ENCODE data around the gene SDCBP2.

The SDCBP2 gene

GRCh38 chr20:1320902-1321653, 7.9 kb downstream of the SDCBP2 start:
- DNase-seq: no peak
- in situ Hi-C loops (cut with HindIII; ENCODE audit: low pct_ligation_motif_present, low pct_unique_long_range_greater_than_20kb, low sequenced_read_pairs): loop anchor here (25.0 kb wide), 1 partner anchor 116 kb away; no protein-coding TSS in a partner anchor

- no peak for DNase-seq
These were observed 8.9 kb downstream of the SDCBP2 start for GRCh38 chr20:1320016-1320415.

GRCh38 chr20:1319462-1319861, 9.5 kb downstream of the SDCBP2 start:
- no peak for DNase-seq
- in situ Hi-C loops (cut with HindIII; ENCODE audit: low pct_ligation_motif_present, low pct_unique_long_range_greater_than_20kb, low sequenced_read_pairs): loop anchor here (25.0 kb wide), 1 partner anchor 118 kb away; no protein-coding TSS in a partner anchor

More at GRCh38 chr20:1320016-1320415, 8.9 kb downstream of the SDCBP2 start:
- in situ Hi-C loops (cut with HindIII; ENCODE audit: low pct_ligation_motif_present, low pct_unique_long_range_greater_than_20kb, low sequenced_read_pairs): loop anchor here (25.0 kb wide), 1 partner anchor 117 kb away; no protein-coding TSS in a partner anchor

- no peak for DNase-seq
- in situ Hi-C loops (cut with HindIII; ENCODE audit: low pct_ligation_motif_present, low pct_unique_long_range_greater_than_20kb, low sequenced_read_pairs): loop anchor here (25.0 kb wide), 1 partner anchor 118 kb away; no protein-coding TSS in a partner anchor
These were observed 9.9 kb downstream of the SDCBP2 start for GRCh38 chr20:1319051-1319450.

GRCh38 chr20:1317545-1318255, 11.2 kb downstream of the SDCBP2 start:
- no peak for DNase-seq
- in situ Hi-C loops (cut with HindIII; ENCODE audit: low pct_ligation_motif_present, low pct_unique_long_range_greater_than_20kb, low sequenced_read_pairs): loop anchor here (25.0 kb wide), 1 partner anchor 120 kb away; no protein-coding TSS in a partner anchor

- in situ Hi-C loops (cut with HindIII; ENCODE audit: low pct_ligation_motif_present, low pct_unique_long_range_greater_than_20kb, low sequenced_read_pairs): loop anchor here (25.0 kb wide), 1 partner anchor 121 kb away; no protein-coding TSS in a partner anchor
- no peak for DNase-seq
These were observed 13.1 kb downstream of the SDCBP2 start for GRCh38 chr20:1315804-1316203.

GRCh38 chr20:1313236-1313964, 15.5 kb downstream of the SDCBP2 start:
- peak; percentile 59 for DNase-seq

GRCh38 chr20:1312904-1313235, 16.1 kb downstream of the SDCBP2 start:
- DNase-seq: no peak
- in situ Hi-C loops (cut with HindIII; ENCODE audit: low pct_ligation_motif_present, low pct_unique_long_range_greater_than_20kb, low sequenced_read_pairs): loop anchor here (25.0 kb wide), 1 partner anchor 124 kb away; no protein-coding TSS in a partner anchor

More at GRCh38 chr20:1313236-1313964, 15.5 kb downstream of the SDCBP2 start:
- in situ Hi-C loops (cut with HindIII; ENCODE audit: low pct_ligation_motif_present, low pct_unique_long_range_greater_than_20kb, low sequenced_read_pairs): loop anchor here (25.0 kb wide), 1 partner anchor 124 kb away; no protein-coding TSS in a partner anchor

GRCh38 chr20:1312308-1312707, 16.6 kb downstream of the SDCBP2 start:
- in situ Hi-C loops (cut with HindIII; ENCODE audit: low pct_ligation_motif_present, low pct_unique_long_range_greater_than_20kb, low sequenced_read_pairs): loop anchor here (25.0 kb wide), 1 partner anchor 125 kb away; no protein-coding TSS in a partner anchor
- no peak for DNase-seq

GRCh38 chr20:1310506-1311190, 18.3 kb downstream of the SDCBP2 start:
- in situ Hi-C loops (cut with HindIII; ENCODE audit: low pct_ligation_motif_present, low pct_unique_long_range_greater_than_20kb, low sequenced_read_pairs): loop anchor here (25.0 kb wide), 1 partner anchor 127 kb away; no protein-coding TSS in a partner anchor

GRCh38 chr20:1310071-1310470, 18.9 kb downstream of the SDCBP2 start:
- in situ Hi-C loops (cut with HindIII; ENCODE audit: low pct_ligation_motif_present, low pct_unique_long_range_greater_than_20kb, low sequenced_read_pairs): loop anchor here (25.0 kb wide), 1 partner anchor 127 kb away; no protein-coding TSS in a partner anchor
- no peak for DNase-seq

More at GRCh38 chr20:1310506-1311190, 18.3 kb downstream of the SDCBP2 start:
- DNase-seq: no peak

- in situ Hi-C loops (cut with HindIII; ENCODE audit: low pct_ligation_motif_present, low pct_unique_long_range_greater_than_20kb, low sequenced_read_pairs): loop anchor here (25.0 kb wide), 1 partner anchor 128 kb away; no protein-coding TSS in a partner anchor
- DNase-seq: no peak
These were observed 19.5 kb downstream of the SDCBP2 start for GRCh38 chr20:1309439-1309847.

- in situ Hi-C loops (cut with HindIII; ENCODE audit: low pct_ligation_motif_present, low pct_unique_long_range_greater_than_20kb, low sequenced_read_pairs): loop anchor here (25.0 kb wide), 1 partner anchor 129 kb away; no protein-coding TSS in a partner anchor
- no peak for DNase-seq
These were observed 20.2 kb downstream of the SDCBP2 start for GRCh38 chr20:1308702-1309095.

- in situ Hi-C loops (cut with HindIII; ENCODE audit: low pct_ligation_motif_present, low pct_unique_long_range_greater_than_20kb, low sequenced_read_pairs): loop anchor here (25.0 kb wide), 1 partner anchor 129 kb away; no protein-coding TSS in a partner anchor
- DNase-seq: no peak
These were observed 20.8 kb downstream of the SDCBP2 start for GRCh38 chr20:1308067-1308701.

- DNase-seq: no peak
- in situ Hi-C loops (cut with HindIII; ENCODE audit: low pct_ligation_motif_present, low pct_unique_long_range_greater_than_20kb, low sequenced_read_pairs): loop anchor here (25.0 kb wide), 1 partner anchor 130 kb away; no protein-coding TSS in a partner anchor
These were observed 21.4 kb downstream of the SDCBP2 start for GRCh38 chr20:1307571-1307971.

- no peak for DNase-seq
- in situ Hi-C loops (cut with HindIII; ENCODE audit: low pct_ligation_motif_present, low pct_unique_long_range_greater_than_20kb, low sequenced_read_pairs): loop anchor here (25.0 kb wide), 1 partner anchor 130 kb away; no protein-coding TSS in a partner anchor
These were observed 21.8 kb downstream of the SDCBP2 start for GRCh38 chr20:1307171-1307570.
